Neuron (in vitro differentiated cells): ENCODE measurements around the gene ABHD2.

Experiments
- H2AFZ ChIP-seq: one replicate; pipeline ENCODE4 v1.6.1; 2013; ENCODE audit warnings: low read depth, mild to moderate bottlenecking, inconsistent platforms, low read length, moderate library complexity
- H3K27me3 ChIP-seq: one replicate; pipeline ENCODE4 v1.6.1; 2013; ENCODE audit warnings: low read length; ENCODE audit not compliant: insufficient read depth
- H3K36me3 ChIP-seq: one replicate; pipeline ENCODE4 v1.6.1; 2013; ENCODE audit warnings: low read length; ENCODE audit not compliant: insufficient read depth
- H3K4me1 ChIP-seq: one replicate; pipeline ENCODE4 v1.6.1; 2013; ENCODE audit warnings: low read length; ENCODE audit not compliant: insufficient read depth
- H3K4me3 ChIP-seq: 2 replicates; pipeline ENCODE4 v1.5.1; 2013; ENCODE audit warnings: mild to moderate bottlenecking, low read length, moderate library complexity
- H3K9me3 ChIP-seq: one replicate; pipeline ENCODE4 v1.6.1; 2013; ENCODE audit warnings: low read length

Gene ABHD2

GRCh38 chr15:89179966-89180875, 92.0 kb downstream of the ABHD2 start:
- Histone ChIP-seq H3K4me1 (peaks cover 3% of the 10 kb centered on the region), H3K36me3 (peaks cover 8% of the 10 kb centered on the region), H3K4me3 (no peak overlapping the region), H3K9me3 (no peaks in the 10 kb centered on the region), H3K27me3 (no peaks in the 10 kb centered on the region), H2AFZ (no peak overlapping the region)

DNA sequence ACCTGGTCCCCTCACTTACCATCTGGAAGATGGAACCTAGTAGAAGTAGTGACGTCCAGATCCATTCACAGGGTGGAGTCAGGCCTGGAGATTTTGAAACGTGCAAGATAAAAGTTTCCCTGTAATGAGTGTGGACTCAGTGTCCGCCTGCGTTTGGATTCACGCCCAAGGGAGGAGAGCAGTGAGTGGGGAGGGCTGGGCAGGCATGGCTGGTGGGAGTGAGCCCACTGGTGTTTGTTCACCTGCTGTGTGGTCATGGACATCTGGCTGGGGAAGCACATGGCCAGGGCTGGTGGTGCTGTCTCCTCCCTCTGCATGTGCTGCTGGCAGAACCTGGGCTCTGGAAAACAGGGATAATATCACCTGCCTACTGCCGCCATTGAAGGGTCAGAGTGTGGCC, 96.1 kb downstream of the ABHD2 start:
- Histone ChIP-seq H2AFZ (no peak overlapping the region), H3K36me3 (peaks cover 24% of the 10 kb centered on the region), H3K4me1 (no peaks in the 10 kb centered on the region), H3K4me3 (no peak overlapping the region), H3K9me3 (no peaks in the 10 kb centered on the region), H3K27me3 (no peaks in the 10 kb centered on the region)

DNA sequence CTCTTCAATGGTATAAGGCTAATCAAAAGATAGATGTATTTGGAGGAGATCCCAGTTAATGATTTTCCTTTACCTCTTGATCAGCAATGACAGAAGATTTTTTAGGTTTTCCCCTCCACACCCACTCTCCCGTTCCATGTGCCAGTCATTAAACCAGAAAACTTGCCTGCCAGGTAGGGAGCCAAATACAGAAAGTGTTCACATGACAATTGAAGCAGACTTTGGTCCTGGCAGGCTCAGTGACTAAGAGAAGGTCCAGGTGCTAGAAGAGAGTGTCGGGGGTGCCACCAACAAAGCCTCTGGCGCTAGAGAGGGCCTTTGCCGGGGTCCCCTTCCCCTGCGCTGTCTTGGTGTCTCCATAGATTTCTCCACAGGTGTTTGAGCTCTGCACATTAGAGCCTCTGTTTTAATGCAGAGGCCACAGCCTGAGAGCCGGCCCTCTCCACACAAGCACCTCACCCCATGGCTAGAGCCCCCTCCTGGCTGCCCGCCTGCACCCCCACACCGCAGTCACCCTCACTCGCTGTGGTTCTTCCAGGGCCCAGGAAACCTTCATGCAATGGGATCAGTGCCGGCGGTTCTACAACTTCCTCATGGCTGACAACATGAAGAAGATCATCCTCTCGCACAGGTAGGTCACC, 96.8 kb downstream of the ABHD2 start:
- H3K4me1 ChIP-seq = no peaks in the 10 kb centered on the region
- peaks cover 30% of the 10 kb centered on the region for H3K36me3 ChIP-seq
- H3K4me3 ChIP-seq = no peak overlapping the region
- H3K9me3 ChIP-seq = no peaks in the 10 kb centered on the region
- no peak overlapping the region for H2AFZ ChIP-seq
- no peaks in the 10 kb centered on the region for H3K27me3 ChIP-seq

GRCh38 chr15:89186803-89187202, 98.5 kb downstream of the ABHD2 start:
- no peak overlapping the region for H3K4me3 ChIP-seq
- H3K27me3 ChIP-seq = no peaks in the 10 kb centered on the region
- no peak overlapping the region for H2AFZ ChIP-seq
- no peaks in the 10 kb centered on the region for H3K4me1 ChIP-seq
- no peaks in the 10 kb centered on the region for H3K9me3 ChIP-seq
- H3K36me3 ChIP-seq = peaks cover 36% of the 10 kb centered on the region

GRCh38 chr15:89187301-89187985, 99.2 kb downstream of the ABHD2 start:
- no peaks in the 10 kb centered on the region for H3K27me3 ChIP-seq
- no peaks in the 10 kb centered on the region for H3K4me1 ChIP-seq
- no peak overlapping the region for H2AFZ ChIP-seq
- no peaks in the 10 kb centered on the region for H3K9me3 ChIP-seq
- H3K36me3 ChIP-seq = peaks cover 41% of the 10 kb centered on the region
- no peak overlapping the region for H3K4me3 ChIP-seq

DNA sequence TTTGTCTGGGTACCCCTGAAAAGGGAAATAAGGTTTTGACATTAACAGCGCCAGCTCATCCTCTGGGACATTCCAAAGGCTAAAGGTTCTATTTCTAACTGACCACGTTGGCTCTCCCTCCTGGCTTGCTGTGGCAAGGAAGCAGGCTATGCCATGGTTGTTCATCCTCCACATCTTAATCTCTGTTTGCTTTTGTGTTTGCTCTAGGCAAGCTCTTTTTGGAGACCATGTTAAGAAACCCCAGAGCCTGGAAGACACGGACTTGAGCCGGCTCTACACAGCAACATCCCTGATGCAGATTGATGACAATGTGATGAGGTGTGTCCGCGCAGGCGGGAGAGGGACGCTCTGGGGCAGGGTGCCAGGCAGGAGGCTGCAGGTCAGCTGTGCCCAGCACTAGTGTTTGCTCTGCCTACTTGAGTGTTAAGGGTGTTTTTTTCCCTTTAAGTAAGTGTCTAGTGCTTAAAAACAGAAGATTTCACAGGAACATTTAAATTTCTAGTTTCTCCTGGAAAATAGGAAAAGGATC, 99.8 kb downstream of the ABHD2 start:
- Histone ChIP-seq H3K27me3 (no peaks in the 10 kb centered on the region), H3K4me1 (no peaks in the 10 kb centered on the region), H2AFZ (no peak overlapping the region), H3K4me3 (no peak overlapping the region), H3K9me3 (no peaks in the 10 kb centered on the region), H3K36me3 (peaks cover 47% of the 10 kb centered on the region)

- no peaks in the 10 kb centered on the region for H3K27me3 ChIP-seq
- peaks cover 49% of the 10 kb centered on the region for H3K36me3 ChIP-seq
Measured at GRCh38 chr15:89192136-89192535, 103.9 kb downstream of the ABHD2 start.

DNA sequence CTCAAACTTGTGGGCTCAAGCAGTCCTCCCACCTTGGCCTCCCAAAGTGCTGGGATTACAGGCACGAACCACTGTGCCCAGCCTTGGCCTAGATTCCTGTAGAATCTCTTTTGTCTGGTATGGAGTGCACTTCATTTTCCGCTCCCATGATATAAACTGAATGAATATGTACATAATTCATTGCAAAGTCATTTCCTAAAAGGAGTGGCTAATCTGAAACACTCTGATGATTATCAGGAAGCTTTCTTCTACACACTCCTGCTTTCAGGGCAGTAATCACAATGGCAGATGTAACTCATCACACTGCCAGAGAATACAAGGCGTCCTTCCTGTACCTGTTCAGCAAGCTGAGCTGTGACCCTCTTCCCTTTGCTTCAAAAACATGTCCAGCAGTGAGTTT, 104.5 kb downstream of the ABHD2 start:
- no peak overlapping the region for H2AFZ ChIP-seq
- H3K4me3 ChIP-seq = no peak overlapping the region
- no peaks in the 10 kb centered on the region for H3K9me3 ChIP-seq
- peaks cover 24% of the 10 kb centered on the region for H3K4me1 ChIP-seq
- H3K27me3 ChIP-seq = no peaks in the 10 kb centered on the region
- peaks cover 49% of the 10 kb centered on the region for H3K36me3 ChIP-seq

More at GRCh38 chr15:89192136-89192535, 103.9 kb downstream of the ABHD2 start:
- H3K4me3 ChIP-seq = no peak overlapping the region
- H3K4me1 ChIP-seq = peaks cover 19% of the 10 kb centered on the region
- no peak overlapping the region for H2AFZ ChIP-seq
- H3K9me3 ChIP-seq = no peaks in the 10 kb centered on the region

GRCh38 chr15:89194608-89195007, 106.4 kb downstream of the ABHD2 start:
- Histone ChIP-seq H3K36me3 (peaks cover 34% of the 10 kb centered on the region), H3K4me1 (peaks cover 43% of the 10 kb centered on the region), H3K27me3 (no peaks in the 10 kb centered on the region), H2AFZ (no peak overlapping the region), H3K9me3 (no peaks in the 10 kb centered on the region), H3K4me3 (no peak overlapping the region)

DNA sequence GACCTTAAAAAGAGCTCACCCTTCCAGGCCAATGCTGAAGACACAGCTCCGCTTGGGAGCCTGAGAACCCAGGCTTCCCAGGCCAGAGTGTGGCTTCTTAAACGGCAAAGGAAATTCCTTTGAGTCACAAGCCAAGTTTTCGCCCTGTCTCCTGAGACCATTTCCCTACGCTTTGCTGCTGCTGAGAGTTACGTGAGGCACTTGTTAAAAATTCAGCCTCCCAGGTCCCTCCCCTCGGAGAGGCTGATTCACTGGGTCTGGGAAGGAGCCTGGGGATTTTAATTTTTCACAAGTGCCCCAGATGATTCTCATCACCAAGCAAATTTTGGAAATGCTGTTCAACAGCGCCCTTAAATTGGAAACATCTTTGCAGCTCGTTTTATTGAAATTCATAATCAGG, 107.6 kb downstream of the ABHD2 start:
- H3K27me3 ChIP-seq = no peaks in the 10 kb centered on the region
- peaks cover 26% of the 10 kb centered on the region for H3K36me3 ChIP-seq
- H2AFZ ChIP-seq = no peak overlapping the region
- H3K4me1 ChIP-seq = peaks cover 51% of the 10 kb centered on the region
- no peak overlapping the region for H3K4me3 ChIP-seq
- no peaks in the 10 kb centered on the region for H3K9me3 ChIP-seq

GRCh38 chr15:89196241-89196640, 108.0 kb downstream of the ABHD2 start:
- H3K36me3 ChIP-seq = peaks cover 26% of the 10 kb centered on the region
- H3K27me3 ChIP-seq = no peaks in the 10 kb centered on the region
- H3K9me3 ChIP-seq = no peaks in the 10 kb centered on the region
- no peak overlapping the region for H3K4me3 ChIP-seq
- no peak overlapping the region for H2AFZ ChIP-seq
- H3K4me1 ChIP-seq = peaks cover 51% of the 10 kb centered on the region

DNA sequence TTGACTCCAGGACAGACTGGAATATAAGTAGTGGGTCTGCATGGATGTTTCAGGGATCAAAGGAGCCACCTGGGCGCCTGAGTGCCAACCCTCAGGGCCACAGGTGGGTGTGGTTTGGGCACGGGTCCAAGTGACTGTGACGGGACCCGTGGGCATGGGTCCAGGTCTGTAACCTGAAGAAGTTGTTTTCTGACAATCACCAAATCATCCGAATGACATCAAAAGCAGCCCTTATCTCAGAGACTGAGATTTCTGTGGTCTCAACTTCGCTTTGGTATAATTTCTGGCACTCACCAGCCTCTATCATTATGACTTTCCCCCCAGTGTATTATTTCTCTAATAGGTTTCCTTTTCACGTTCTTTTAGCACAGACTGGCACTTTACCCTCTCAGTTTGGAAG, 108.7 kb downstream of the ABHD2 start:
- Histone ChIP-seq H3K4me3 (no peak overlapping the region), H3K36me3 (peaks cover 22% of the 10 kb centered on the region), H3K27me3 (no peaks in the 10 kb centered on the region)

GRCh38 chr15:89197503-89197971, 109.3 kb downstream of the ABHD2 start:
- H3K27me3 ChIP-seq = no peaks in the 10 kb centered on the region
- peaks cover 51% of the 10 kb centered on the region for H3K4me1 ChIP-seq
- H2AFZ ChIP-seq = no peak overlapping the region
- H3K9me3 ChIP-seq = no peaks in the 10 kb centered on the region
- H3K36me3 ChIP-seq = peaks cover 19% of the 10 kb centered on the region
- H3K4me3 ChIP-seq = no peak overlapping the region

More for the DNA sequence above, 108.7 kb downstream of the ABHD2 start:
- no peaks in the 10 kb centered on the region for H3K9me3 ChIP-seq
- H3K4me1 ChIP-seq = peaks cover 51% of the 10 kb centered on the region
- no peak overlapping the region for H2AFZ ChIP-seq
